Tibial nerve (tissue), 3 donors: Measurements from ENCODE around the gene PARD6A.

ENCODE experiments used
- CTCF ChIP-seq, 5 experiments: fragments of 200-600 bp in 3 of 5; fragments of 450-650 bp in 2 of 5; sonication (generic) in 3 of 5; IDR thresholded peaks; one replicate each; pipeline ENCODE4 v1.5.1; 2016 to 2019; ENCODE audit warnings: antibody characterized with exemption in 5 of 5, mild to moderate bottlenecking in 3 of 5, moderate library complexity in 2 of 5
- POLR2A ChIP-seq, 2 donors: fragments of 450-650 bp; IDR thresholded peaks; one replicate each; pipeline ENCODE4 v1.6.1; 2017; ENCODE audit warnings: antibody characterized with exemption in 2 of 2, mild to moderate bottlenecking in 2 of 2, moderate library complexity in 2 of 2

GRCh38 chr16:67708368-67708771 lies 47.6 kb downstream of the PARD6A start:
- TF ChIP-seq POLR2A (IDR thresholded peaks at IDR 0.05) (no peak), CTCF (IDR thresholded peaks at IDR 0.05) (no peak)
